Stimulated activated CD8-positive, alpha-beta memory T cell treated with anti-CD3 and anti-CD28 coated beads, Interleukin-7, amount 100 ng/mL, for 48 hours (primary cell): ENCODE results near the gene MET.

Experiments used
- DNase-seq, 2 donors: peaks; one replicate each; pipeline ENCODE4 v3.0.0-alpha.2; 2020; ENCODE audit warnings: low read depth in 1 of 2; ENCODE audit errors: extremely low read depth in 1 of 2

Gene MET

GRCh38 chr7:116840256-116840655 is 168.3 kb downstream of the MET start:
- no peak for DNase-seq

GRCh38 chr7:116842371-116842770 is 170.4 kb downstream of the MET start:
- no peak for DNase-seq

- no peak for DNase-seq
These were observed 171.4 kb downstream of the MET start for GRCh38 chr7:116843378-116843777.
